ENCODE results near the gene RNPEP. TPM values are rescaled to one million over a fixed set of nuclear protein-coding genes. Genes with fewer than 3 reads are reported as not detected.

The RNPEP gene
- total RNA-seq, 1 experiment from 2014 or later: 57.4 TPM

DNA sequence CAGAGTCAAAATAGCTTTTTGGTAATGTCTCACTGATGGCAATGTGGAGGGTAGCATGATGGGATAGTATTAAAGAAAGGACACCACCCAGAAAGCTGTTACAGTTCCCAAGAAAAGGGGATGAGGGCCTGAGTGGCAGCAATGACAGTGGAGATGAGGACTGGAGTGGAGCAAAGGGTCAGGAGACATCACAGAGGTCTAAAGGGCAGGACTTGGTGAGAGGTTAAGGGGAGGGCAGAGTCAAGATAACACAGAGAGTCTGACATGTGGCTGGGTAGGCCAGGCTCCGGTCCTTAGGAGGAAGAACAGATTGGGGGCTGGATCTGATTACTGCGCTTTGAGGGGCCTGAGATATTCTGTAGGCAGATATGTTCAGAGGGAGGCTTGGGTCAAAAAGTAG lies 47.3 kb downstream of the RNPEP start:
- H3K36me3 Mint-ChIP-seq: no peaks in the 10 kb centered on the region
- H3K4me1 Mint-ChIP-seq: 0 out of 2 replicates have a peak, but pooled peaks cover 3% of the 10 kb centered on the region
- H3K27me3 Mint-ChIP-seq (ENCODE audit: low read depth): no peaks in the 10 kb centered on the region
- POLR2A ChIA-PET: no interaction called here
- no peak overlapping the region for H3K4me3 Mint-ChIP-seq
- no peak overlapping the region for H3K27ac Mint-ChIP-seq
- CTCF ChIA-PET: no interaction called here
- peaks cover 3% of the 10 kb centered on the region; the same call in 1 of the 2 replicates for H3K9me3 Mint-ChIP-seq
- DNase-seq (ENCODE audit: low spot score): no peak
- ATAC-seq: no peak
- TF ChIP-seq TCF7 (CRISPR knock-in tag; IDR thresholded peaks at IDR 0.05; ENCODE audit: low read depth) (no peak), CBFB (CRISPR knock-in tag; IDR thresholded peaks at IDR 0.05; ENCODE audit: low read depth) (no peak), ZNF423 (CRISPR knock-in tag; IDR thresholded peaks at IDR 0.05) (no peak), JAZF1 (CRISPR knock-in tag; IDR thresholded peaks at IDR 0.05) (no peak), NFYB (CRISPR knock-in tag; conservative IDR thresholded peaks at IDR 0.05; ENCODE audit: low read depth) (no peak), NFE2L1 (CRISPR knock-in tag; IDR thresholded peaks at IDR 0.05) (no peak), TP53 (CRISPR knock-in tag; IDR thresholded peaks at IDR 0.05) (no peak), TEAD4 (CRISPR knock-in tag; IDR thresholded peaks at IDR 0.05) (no peak), FOXJ3 (CRISPR knock-in tag; IDR thresholded peaks at IDR 0.05; ENCODE audit: borderline replicate concordance) (no peak), RELA (CRISPR knock-in tag; IDR thresholded peaks at IDR 0.05; ENCODE audit: borderline replicate concordance) (no peak), CREM (CRISPR knock-in tag; IDR thresholded peaks at IDR 0.05) (no peak), KAT7 (CRISPR knock-in tag; IDR thresholded peaks at IDR 0.05; ENCODE audit: borderline replicate concordance) (no peak), ZNF232 (CRISPR knock-in tag; IDR thresholded peaks at IDR 0.05) (no peak), NR3C1 (CRISPR knock-in tag; conservative IDR thresholded peaks at IDR 0.05; ENCODE audit: low read depth) (no peak), SMAD3 (CRISPR knock-in tag; IDR thresholded peaks at IDR 0.05; ENCODE audit: borderline replicate concordance) (no peak)
- TF ChIP-seq, protein P1, sequence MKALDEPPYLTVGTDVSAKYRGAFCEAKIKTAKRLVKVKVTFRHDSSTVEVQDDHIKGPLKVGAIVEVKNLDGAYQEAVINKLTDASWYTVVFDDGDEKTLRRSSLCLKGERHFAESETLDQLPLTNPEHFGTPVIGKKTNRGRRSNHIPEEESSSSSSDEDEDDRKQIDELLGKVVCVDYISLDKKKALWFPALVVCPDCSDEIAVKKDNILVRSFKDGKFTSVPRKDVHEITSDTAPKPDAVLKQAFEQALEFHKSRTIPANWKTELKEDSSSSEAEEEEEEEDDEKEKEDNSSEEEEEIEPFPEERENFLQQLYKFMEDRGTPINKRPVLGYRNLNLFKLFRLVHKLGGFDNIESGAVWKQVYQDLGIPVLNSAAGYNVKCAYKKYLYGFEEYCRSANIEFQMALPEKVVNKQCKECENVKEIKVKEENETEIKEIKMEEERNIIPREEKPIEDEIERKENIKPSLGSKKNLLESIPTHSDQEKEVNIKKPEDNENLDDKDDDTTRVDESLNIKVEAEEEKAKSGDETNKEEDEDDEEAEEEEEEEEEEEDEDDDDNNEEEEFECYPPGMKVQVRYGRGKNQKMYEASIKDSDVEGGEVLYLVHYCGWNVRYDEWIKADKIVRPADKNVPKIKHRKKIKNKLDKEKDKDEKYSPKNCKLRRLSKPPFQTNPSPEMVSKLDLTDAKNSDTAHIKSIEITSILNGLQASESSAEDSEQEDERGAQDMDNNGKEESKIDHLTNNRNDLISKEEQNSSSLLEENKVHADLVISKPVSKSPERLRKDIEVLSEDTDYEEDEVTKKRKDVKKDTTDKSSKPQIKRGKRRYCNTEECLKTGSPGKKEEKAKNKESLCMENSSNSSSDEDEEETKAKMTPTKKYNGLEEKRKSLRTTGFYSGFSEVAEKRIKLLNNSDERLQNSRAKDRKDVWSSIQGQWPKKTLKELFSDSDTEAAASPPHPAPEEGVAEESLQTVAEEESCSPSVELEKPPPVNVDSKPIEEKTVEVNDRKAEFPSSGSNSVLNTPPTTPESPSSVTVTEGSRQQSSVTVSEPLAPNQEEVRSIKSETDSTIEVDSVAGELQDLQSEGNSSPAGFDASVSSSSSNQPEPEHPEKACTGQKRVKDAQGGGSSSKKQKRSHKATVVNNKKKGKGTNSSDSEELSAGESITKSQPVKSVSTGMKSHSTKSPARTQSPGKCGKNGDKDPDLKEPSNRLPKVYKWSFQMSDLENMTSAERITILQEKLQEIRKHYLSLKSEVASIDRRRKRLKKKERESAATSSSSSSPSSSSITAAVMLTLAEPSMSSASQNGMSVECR (CRISPR knock-in tag; IDR thresholded peaks at IDR 0.05; ENCODE audit: borderline replicate concordance): no peak
- TF ChIP-seq, protein P2, sequence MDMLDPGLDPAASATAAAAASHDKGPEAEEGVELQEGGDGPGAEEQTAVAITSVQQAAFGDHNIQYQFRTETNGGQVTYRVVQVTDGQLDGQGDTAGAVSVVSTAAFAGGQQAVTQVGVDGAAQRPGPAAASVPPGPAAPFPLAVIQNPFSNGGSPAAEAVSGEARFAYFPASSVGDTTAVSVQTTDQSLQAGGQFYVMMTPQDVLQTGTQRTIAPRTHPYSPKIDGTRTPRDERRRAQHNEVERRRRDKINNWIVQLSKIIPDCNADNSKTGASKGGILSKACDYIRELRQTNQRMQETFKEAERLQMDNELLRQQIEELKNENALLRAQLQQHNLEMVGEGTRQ (CRISPR knock-in tag; IDR thresholded peaks at IDR 0.05): no peak
- TF ChIP-seq, protein P3, sequence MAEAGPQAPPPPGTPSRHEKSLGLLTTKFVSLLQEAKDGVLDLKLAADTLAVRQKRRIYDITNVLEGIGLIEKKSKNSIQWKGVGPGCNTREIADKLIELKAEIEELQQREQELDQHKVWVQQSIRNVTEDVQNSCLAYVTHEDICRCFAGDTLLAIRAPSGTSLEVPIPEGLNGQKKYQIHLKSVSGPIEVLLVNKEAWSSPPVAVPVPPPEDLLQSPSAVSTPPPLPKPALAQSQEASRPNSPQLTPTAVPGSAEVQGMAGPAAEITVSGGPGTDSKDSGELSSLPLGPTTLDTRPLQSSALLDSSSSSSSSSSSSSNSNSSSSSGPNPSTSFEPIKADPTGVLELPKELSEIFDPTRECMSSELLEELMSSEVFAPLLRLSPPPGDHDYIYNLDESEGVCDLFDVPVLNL (CRISPR knock-in tag; IDR thresholded peaks at IDR 0.05; ENCODE audit: borderline replicate concordance, low read depth): no peak

DNA sequence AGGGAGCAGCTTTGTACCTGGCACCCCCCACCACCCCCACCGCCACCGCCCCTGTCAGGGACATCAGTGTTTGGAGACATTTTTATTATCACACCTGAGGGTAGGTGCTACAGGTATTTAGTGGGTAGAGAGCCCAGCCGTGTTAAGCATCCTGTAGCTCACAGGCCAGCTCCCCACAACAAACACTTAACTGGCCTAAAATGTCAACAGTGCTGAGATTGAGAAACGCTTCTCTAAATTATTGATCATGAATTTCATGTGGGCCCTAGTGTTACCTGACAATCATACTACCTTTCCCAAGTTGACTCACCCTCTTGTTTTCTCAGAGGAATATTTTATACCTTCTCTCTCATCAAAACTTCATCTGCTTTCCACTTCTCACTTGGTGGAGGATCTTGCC lies 49.3 kb downstream of the RNPEP start:
- Mint-ChIP-seq H3K9me3 (peaks cover 3% of the 10 kb centered on the region; the same call in 1 of the 2 replicates), H3K4me3 (no peak overlapping the region), H3K36me3 (no peaks in the 10 kb centered on the region), H3K27me3 (ENCODE audit: low read depth) (no peaks in the 10 kb centered on the region), H3K27ac (no peak overlapping the region), H3K4me1 (0 out of 2 replicates have a peak, but pooled peaks cover 3% of the 10 kb centered on the region)
- ChIA-PET POLR2A (no interaction called here), CTCF (interaction anchor here (1.4 to 1.5 kb wide), 2 partner anchors 21 to 86 kb away, joined by 3 to 4 read pairs; partner anchors contain the start of gene ELF3)
- ATAC-seq: no peak
- DNase-seq (ENCODE audit: low spot score): no peak
- TF ChIP-seq, protein P3 (CRISPR knock-in tag; IDR thresholded peaks at IDR 0.05; ENCODE audit: borderline replicate concordance, low read depth): no peak
- TF ChIP-seq FOXJ3 (CRISPR knock-in tag; IDR thresholded peaks at IDR 0.05; ENCODE audit: borderline replicate concordance) (no peak), ATF1 (CRISPR knock-in tag; IDR thresholded peaks at IDR 0.05) (no peak), ZNF138 (CRISPR knock-in tag; conservative IDR thresholded peaks at IDR 0.05) (no peak)

Data from WTC11 (cell line).